H1 (cell line): ENCODE data around the gene FANCE. TPM values are rescaled to one million over a fixed set of nuclear protein-coding genes. Genes with fewer than 3 reads are reported as not detected.

Experiments
- CTCF ChIA-PET: fragments of 300-600 bp; sonication (Branson Sonifier 250); formaldehyde crosslinking; loops from one replicate; lab custom pipeline; 2021; ENCODE audit not compliant: partially characterized antibody; lab: Charles Lee
- POLR2A ChIA-PET: fragments of 300-600 bp; sonication (Branson Sonifier 250); formaldehyde crosslinking; loops from one replicate; lab custom pipeline; 2021; ENCODE audit warnings: inconsistent platforms; ENCODE audit not compliant: partially characterized antibody; lab: Charles Lee
- DNase-seq, 2 experiments: peaks; one replicate each; pipeline versions ENCODE4 v3.0.0 to v3.0.0-alpha.2; 2010 to 2022; ENCODE audit warnings: low spot score in 2 of 2, low read depth in 1 of 2, mixed read lengths in 1 of 2
- FAIRE-seq: peaks from 2 replicates; lab custom pipeline; 2011; peaks lifted over from hg19 to GRCh38; lab: Jason Lieb, UNC
- H2AFZ ChIP-seq: 2 replicates; pipeline ENCODE4 v1.8.1; 2012; ENCODE audit warnings: low read length, inconsistent platforms
- H2AK5ac ChIP-seq: 2 replicates; pipeline ENCODE4 v1.6.1; 2013; ENCODE audit warnings: low read depth, low read length
- H2BK120ac ChIP-seq: replicated peaks from 2 replicates; pipeline ENCODE3; 2013; ENCODE audit warnings: low read depth, low read length, inconsistent platforms
- H2BK12ac ChIP-seq: 2 replicates; pipeline ENCODE4 v1.6.1; 2013; ENCODE audit warnings: low read depth, low read length
- H2BK15ac ChIP-seq: 2 replicates; pipeline ENCODE4 v1.6.1; 2013; ENCODE audit warnings: low read length
- H2BK20ac ChIP-seq: 2 replicates; pipeline ENCODE4 v1.6.1; 2013; ENCODE audit warnings: low read length
- H2BK5ac ChIP-seq: 2 replicates; pipeline ENCODE4 v1.6.1; 2013; ENCODE audit warnings: low read depth, low read length
- H3K14ac ChIP-seq: 2 replicates; pipeline ENCODE4 v1.6.1; 2013; ENCODE audit warnings: inconsistent platforms; ENCODE audit not compliant: insufficient read length
- H3K18ac ChIP-seq: 2 replicates; pipeline ENCODE4 v1.6.1; 2013; ENCODE audit warnings: low read length; ENCODE audit errors: extremely low read depth
- H3K23ac ChIP-seq: 2 replicates; pipeline ENCODE4 v1.6.1; 2013; ENCODE audit warnings: inconsistent platforms; ENCODE audit not compliant: insufficient read length
- H3K23me2 ChIP-seq: 2 replicates; pipeline ENCODE4 v1.6.1; 2013; ENCODE audit warnings: low read depth, low read length
- H3K27ac ChIP-seq: 2 replicates; pipeline ENCODE4 v1.6.1; 2011; ENCODE audit warnings: low read depth, low read length, inconsistent platforms
- H3K27me3 ChIP-seq, 4 experiments: replicated peaks in 1 of 4; 1 replicate in 1 of 4; 2 replicates in 3 of 4; pipeline versions ENCODE4 v1.6.1 to v1.8.1; 2011 to 2013; ENCODE audit warnings: low read length in 3 of 4, mild to moderate bottlenecking in 3 of 4, inconsistent platforms in 2 of 4, mixed read lengths in 2 of 4, moderate library complexity in 1 of 4; ENCODE audit not compliant: control insufficient read depth in 3 of 4, insufficient read depth in 3 of 4; ENCODE audit errors: extremely low read depth in 1 of 4
- H3K36me3 ChIP-seq, 4 experiments: 2 replicates each; pipeline versions ENCODE4 v1.6.1 to v1.8.1; 2011 to 2013; ENCODE audit warnings: mild to moderate bottlenecking in 4 of 4, low read length in 3 of 4, moderate library complexity in 2 of 4, control low read depth in 1 of 4, inconsistent platforms in 1 of 4; ENCODE audit not compliant: insufficient read depth in 4 of 4, control insufficient read depth in 2 of 4
- H3K4ac ChIP-seq: replicated peaks from 2 replicates; pipeline ENCODE3; 2013; ENCODE audit warnings: low read length, low read depth, mixed read lengths, inconsistent platforms; ENCODE audit not compliant: insufficient read length
- H3K4me1 ChIP-seq, 4 experiments: replicated peaks in 1 of 4; 1 replicate in 1 of 4; 2 replicates in 3 of 4; pipeline versions ENCODE4 v1.6.1 to v1.8.1; 2011 to 2013; ENCODE audit warnings: low read length in 3 of 4, inconsistent platforms in 2 of 4, mixed read lengths in 1 of 4; ENCODE audit not compliant: insufficient read depth in 4 of 4, control insufficient read depth in 3 of 4
- H3K4me2 ChIP-seq, 2 experiments: 2 replicates each; pipeline versions ENCODE4 v1.6.1 to v1.8.1; 2011 to 2013; ENCODE audit warnings: low read depth in 2 of 2, low read length in 2 of 2, control low read depth in 1 of 2, inconsistent platforms in 1 of 2, mild to moderate bottlenecking in 1 of 2; ENCODE audit not compliant: insufficient read depth in 1 of 2
- H3K4me3 ChIP-seq, 4 experiments: fragments of 200-600, 300-600 bp in 1 of 4; sonication (generic), shearing (Covaris generic), sonication (Bioruptor Twin) in 1 of 4; 2 replicates each; pipeline versions ENCODE4 v1.5.1 to v1.8.1; 2011 to 2016; ENCODE audit warnings: low read length in 4 of 4, low read depth in 3 of 4, control low read depth in 2 of 4, inconsistent platforms in 2 of 4, mild to moderate bottlenecking in 2 of 4, mixed read lengths in 1 of 4, moderate library complexity in 1 of 4; ENCODE audit not compliant: insufficient read depth in 2 of 4; ENCODE audit errors: extremely low read depth in 1 of 4
- H3K56ac ChIP-seq: replicated peaks from 2 replicates; pipeline ENCODE3; 2013; ENCODE audit warnings: low read depth, mild to moderate bottlenecking, mixed read lengths, low read length, inconsistent platforms; ENCODE audit not compliant: insufficient read length
- H3K79me1 ChIP-seq: 2 replicates; pipeline ENCODE4 v1.6.1; 2013; ENCODE audit warnings: low read depth, low read length, control low read depth
- H3K79me2 ChIP-seq, 2 experiments: 2 replicates each; pipeline versions ENCODE4 v1.6.1 to v1.8.1; 2012 to 2013; ENCODE audit warnings: low read length in 2 of 2, mild to moderate bottlenecking in 2 of 2, inconsistent platforms in 1 of 2; ENCODE audit not compliant: insufficient read depth in 2 of 2, control insufficient read depth in 1 of 2
- H3K9ac ChIP-seq, 4 experiments: replicated peaks in 1 of 4; 1 replicate in 1 of 4; 2 replicates in 3 of 4; pipeline versions ENCODE4 v1.6.1 to v1.8.1; 2011 to 2013; ENCODE audit warnings: low read depth in 3 of 4, low read length in 3 of 4, control low read depth in 2 of 4, mild to moderate bottlenecking in 2 of 4, moderate library complexity in 2 of 4, inconsistent platforms in 1 of 4; ENCODE audit errors: extremely low read depth in 1 of 4
- H3K9me3 ChIP-seq, 2 experiments: 2 replicates each; pipeline versions ENCODE4 v1.6.1 to v1.8.1; 2012 to 2013; ENCODE audit warnings: mild to moderate bottlenecking in 2 of 2, moderate library complexity in 2 of 2, control low read depth in 1 of 2, inconsistent platforms in 1 of 2, low read depth in 1 of 2, low read length in 1 of 2, mixed read lengths in 1 of 2; ENCODE audit not compliant: insufficient read depth in 2 of 2
- H4K20me1 ChIP-seq, 2 experiments: replicated peaks in 1 of 2; 2 replicates each; pipeline versions ENCODE3 to v1.8.1; 2011 to 2013; ENCODE audit warnings: inconsistent platforms in 2 of 2, low read length in 2 of 2, mild to moderate bottlenecking in 1 of 2; ENCODE audit not compliant: insufficient read depth in 2 of 2, control insufficient read depth in 1 of 2
- H4K5ac ChIP-seq: 2 replicates; pipeline ENCODE4 v1.6.1; 2013; ENCODE audit warnings: low read length, low read depth, mixed read lengths, inconsistent platforms; ENCODE audit not compliant: insufficient read length
- H4K8ac ChIP-seq: 2 replicates; pipeline ENCODE4 v1.8.0; 2013; ENCODE audit warnings: mild to moderate bottlenecking, moderate library complexity, low read length, inconsistent platforms; ENCODE audit not compliant: insufficient read depth; ENCODE audit errors: extremely low read depth
- H4K91ac ChIP-seq: replicated peaks from 2 replicates; pipeline ENCODE3; 2013; ENCODE audit warnings: low read length, mixed read lengths, inconsistent platforms; ENCODE audit not compliant: insufficient read length
- EZH2 ChIP-seq: fragments of 200-600 bp; sonication (generic); IDR thresholded peaks from 2 replicates; pipeline ENCODE4 v1.7.1; 2012; ENCODE audit warnings: low read depth, mild to moderate bottlenecking, moderate library complexity, low read length, inconsistent platforms; ENCODE audit not compliant: severe bottlenecking
- SIN3A ChIP-seq, 2 experiments: IDR thresholded peaks in 1 of 2; conservative IDR thresholded peaks in 1 of 2; 2 replicates each; pipeline ENCODE4 v1.6.1; 2011 to 2012; ENCODE audit warnings: low read length in 2 of 2, improper control_type of control experiment in 1 of 2, low read depth in 1 of 2, mild to moderate bottlenecking in 1 of 2
- WGBS, 2 experiments: shearing (Covaris generic) in 1 of 2; methylation state at CpG; one replicate each; pipeline versions ENCODE4 v1.1.6 to v1.1.7; 2013 to 2015; ENCODE audit warnings: low lambda C conversion rate in 2 of 2, mixed read lengths in 2 of 2, inconsistent platforms in 1 of 2, low coverage in 1 of 2, missing lambda C conversion rate in 1 of 2; ENCODE audit not compliant: insufficient replicate concordance in 2 of 2, insufficient coverage in 1 of 2, insufficient read length in 1 of 2; ENCODE audit errors: extremely low coverage in 1 of 2, missing lambda C conversion rate in 1 of 2; 5-methylcytosine and 5-hydroxymethylcytosine counted together
- polyA plus RNA-seq, 7 experiments: library from polyadenylated mRNA; depleted of rRNA in 3 of 7; stranded (reverse) in 5 of 7; unstranded in 2 of 7; fragments of >200 nt in 5 of 7; fragments of 200-250 nt in 2 of 7; gene quantifications; 1 replicate in 5 of 7; 2 replicates in 1 of 7; 4 replicates in 1 of 7; pipeline versions ENCODE4 v1.2.1 to v1.2.3, GENCODE V29; 2011 to 2013; ENCODE audit warnings: missing spikeins in 2 of 7, mixed read lengths in 2 of 7
- total RNA-seq: library from RNA; stranded (reverse); fragmentation: NEBNext Ultra II Directional; extraction: Animal tissue kit (Norgen Biotek cat#: 25700); gene quantifications from 2 replicates; pipeline ENCODE4 v1.2.1, GENCODE V29; 2021

The FANCE gene
- total and polyA plus RNA-seq, 2 of the 8 experiments (the other 6 are each of a cell fraction or from before 2014, with no cell fraction given) = 16.1 to 17.0 TPM

DNA sequence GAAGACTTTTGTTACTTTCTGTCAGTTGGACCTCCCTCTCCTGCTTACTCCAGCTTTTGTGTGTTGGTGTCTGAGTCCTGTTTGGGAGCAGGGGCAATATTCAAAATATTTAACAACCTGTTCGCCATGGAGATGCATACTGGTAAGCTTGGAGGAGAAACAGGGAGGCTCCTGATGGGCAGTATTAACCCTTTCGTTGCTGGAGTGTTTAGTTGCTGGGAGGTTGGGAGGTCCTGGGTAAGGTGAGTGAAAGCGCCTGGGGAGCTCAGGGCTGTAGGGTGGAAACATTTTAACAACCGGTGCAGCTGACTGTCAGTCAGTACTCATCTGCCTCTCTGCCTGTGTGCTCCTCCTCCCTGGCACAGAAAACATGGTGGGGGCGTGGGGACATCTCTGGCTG lies 56.4 kb downstream of the FANCE start:
- no peak overlapping the region for H3K4ac ChIP-seq
- TF ChIP-seq SIN3A (conservative IDR thresholded peaks at IDR 0.05 in 1 of 2, IDR thresholded peaks at IDR 0.05 in 1 of 2; ENCODE audit: low read depth in 1 of 2, low read length in 2 of 2) (peak in 1 of 2 experiments; percentile 38; a peak in 1 of 4 replicates), EZH2 (no peak)
- H4K5ac ChIP-seq = no peak overlapping the region
- no peak overlapping the region for H2BK20ac ChIP-seq
- 63% methylated on average over 5 of the region's 5 CpGs; no CpG with 5 or more reads in 1 of the 2 experiments for WGBS, 2 experiments
- H3K14ac ChIP-seq = no peak overlapping the region
- no peaks in the 10 kb centered on the region for H3K79me2 ChIP-seq
- H3K23ac ChIP-seq = no peak overlapping the region
- H3K4me1 ChIP-seq = peaks cover 6 to 39% (median 24%) of the 10 kb centered on the region in 4 experiments
- no peak overlapping the region for H3K56ac ChIP-seq
- no peak overlapping the region for H2AFZ ChIP-seq
- H3K23me2 ChIP-seq = no peaks in the 10 kb centered on the region; the same call in 1 of the 2 replicates
- no peak overlapping the region for H2BK120ac ChIP-seq
- peaks cover 0 to 17% (median 6%) of the 10 kb centered on the region in 4 experiments; a peak in 5 of 7 replicates for H3K27me3 ChIP-seq
- FAIRE-seq (peak; percentile 39), DNase-seq (no peak)
- no peak overlapping the region for H3K9ac ChIP-seq
- no peak overlapping the region for H4K8ac ChIP-seq
- no peak overlapping the region for H2BK12ac ChIP-seq
- no peak overlapping the region for H2BK15ac ChIP-seq
- no peaks in the 10 kb centered on the region for H4K20me1 ChIP-seq
- H3K79me1 ChIP-seq = no peaks in the 10 kb centered on the region
- H3K9me3 ChIP-seq = no peaks in the 10 kb centered on the region
- POLR2A ChIA-PET = interaction anchor here (0.5 to 37.6 kb wide), 4 partner anchors 9 to 43 kb away, joined by 4 to 1319 read pairs (median 29); partner anchors contain the start of genes RPL10A and TEAD3
- H2AK5ac ChIP-seq = 0 out of 2 replicates have a peak overlapping the region, but pooled peaks have one; percentile 65
- H3K4me2 ChIP-seq = no peak overlapping the region
- H3K27ac ChIP-seq = no peak overlapping the region
- no peak overlapping the region for H3K4me3 ChIP-seq
- H2BK5ac ChIP-seq = no peak overlapping the region
- no peak overlapping the region for H4K91ac ChIP-seq
- CTCF ChIA-PET = interaction anchor here (0.6 to 6.6 kb wide), 13 partner anchors 8 to 302 kb away, joined by 3 to 45 read pairs (median 3); no protein-coding TSS in a partner anchor
- no peak overlapping the region; the same call in 1 of the 2 replicates for H3K18ac ChIP-seq
- no peaks in the 10 kb centered on the region for H3K36me3 ChIP-seq
